Keratinocyte (primary cell): ENCODE measurements around the gene TEX261. TPM values are rescaled to one million over a fixed set of nuclear protein-coding genes. Genes with fewer than 3 reads are reported as not detected.

Experiments used
- DNase-seq: peaks from one replicate; pipeline ENCODE4 v3.0.0-alpha.2; 2011; ENCODE audit warnings: low read depth, missing footprints, low spot score
- FAIRE-seq: peaks from 2 replicates; lab custom pipeline; 2011; peaks lifted over from hg19 to GRCh38; lab: Jason Lieb, UNC
- H2AFZ ChIP-seq: 2 replicates; pipeline ENCODE4 v1.6.0; 2012; ENCODE audit warnings: low read length, control low read depth, inconsistent platforms; ENCODE audit not compliant: control insufficient read depth
- H3K27ac ChIP-seq: 2 replicates; pipeline ENCODE4 v1.5.1; 2011; ENCODE audit warnings: low read length; ENCODE audit not compliant: control insufficient read depth, insufficient read depth
- H3K27me3 ChIP-seq: 3 replicates; pipeline ENCODE4 v1.6.0; 2011; ENCODE audit warnings: low read length; ENCODE audit not compliant: control insufficient read depth, insufficient read depth; ENCODE audit errors: extremely low read depth
- H3K36me3 ChIP-seq, 2 experiments: 2 replicates in 1 of 2; 3 replicates in 1 of 2; pipeline ENCODE4 v1.5.1; 2011; ENCODE audit warnings: low read length in 2 of 2, mild to moderate bottlenecking in 1 of 2; ENCODE audit not compliant: control insufficient read depth in 2 of 2, insufficient read depth in 2 of 2; ENCODE audit errors: extremely low read depth in 1 of 2
- H3K4me1 ChIP-seq: 3 replicates; pipeline ENCODE4 v1.5.1; 2011; ENCODE audit warnings: low read length; ENCODE audit not compliant: control insufficient read depth, insufficient read depth; ENCODE audit errors: extremely low read depth
- H3K4me2 ChIP-seq: 3 replicates; pipeline ENCODE4 v1.6.0; 2011; ENCODE audit warnings: low read depth, low read length; ENCODE audit not compliant: control insufficient read depth, insufficient read depth; ENCODE audit errors: extremely low read depth
- H3K4me3 ChIP-seq, 3 experiments: fragments of 200-600 bp in 1 of 3; sonication (generic) in 1 of 3; 2 replicates in 2 of 3; 3 replicates in 1 of 3; pipeline ENCODE4 v1.5.1; 2011 to 2016; ENCODE audit warnings: low read length in 3 of 3, mild to moderate bottlenecking in 3 of 3, control low read depth in 2 of 3, inconsistent platforms in 1 of 3, low read depth in 1 of 3, mixed read lengths in 1 of 3, mixed run types in 1 of 3, moderate library complexity in 1 of 3; ENCODE audit not compliant: control insufficient read depth in 2 of 3, insufficient read depth in 2 of 3; ENCODE audit errors: extremely low read depth in 1 of 3
- H3K79me2 ChIP-seq: 2 replicates; pipeline ENCODE4 v1.6.0; 2012; ENCODE audit warnings: low read length; ENCODE audit not compliant: control insufficient read depth, insufficient read depth
- H3K9ac ChIP-seq: 3 replicates; pipeline ENCODE4 v1.6.0; 2011; ENCODE audit warnings: low read length; ENCODE audit not compliant: control insufficient read depth, insufficient read depth; ENCODE audit errors: extremely low read depth
- H3K9me1 ChIP-seq: 3 replicates; pipeline ENCODE4 v1.6.0; 2011; ENCODE audit warnings: low read length; ENCODE audit not compliant: control insufficient read depth, insufficient read depth; ENCODE audit errors: extremely low read depth
- H3K9me3 ChIP-seq: 2 replicates; pipeline ENCODE4 v1.5.1; 2012; ENCODE audit warnings: low read depth, low read length; ENCODE audit not compliant: control insufficient read depth
- H4K20me1 ChIP-seq: 3 replicates; pipeline ENCODE4 v1.6.0; 2011; ENCODE audit warnings: low read length; ENCODE audit not compliant: control insufficient read depth, insufficient read depth; ENCODE audit errors: extremely low read depth
- EZH2 ChIP-seq: IDR thresholded peaks from one replicate; pipeline ENCODE4 v1.6.1; 2012; ENCODE audit warnings: inconsistent platforms, mild to moderate bottlenecking, low read length, moderate library complexity
- dilution Hi-C: fragments of 300-500 bp; cut with MboI; formaldehyde crosslinking; loops from one replicate; pipeline ENCODE4 v1.7.0; 2020; ENCODE audit warnings: low sequenced_read_pairs; ENCODE audit not compliant: extremely low pct_ligation_motif_present
- polyA plus RNA-seq, 5 experiments: library from polyadenylated mRNA; depleted of rRNA in 3 of 5; stranded (reverse) in 3 of 5; stranded (forward) in 1 of 5; unstranded in 1 of 5; fragments of >200 nt; gene quantifications; 1 replicate in 1 of 5; 2 replicates in 3 of 5; 3 replicates in 1 of 5; pipeline versions ENCODE4 v1.2.1 to v1.2.3, GENCODE V29; 2011 to 2012; ENCODE audit warnings: missing spikeins in 2 of 5, low read depth in 1 of 5, low replicate concordance in 1 of 5
- TF ChIP-seq, protein P1 (sequence below), 3 experiments: IDR thresholded peaks in 1 of 3; conservative IDR thresholded peaks in 1 of 3; optimal IDR thresholded peaks in 1 of 3; 2 replicates in 2 of 3; 3 replicates in 1 of 3; pipeline versions ENCODE3 to v1.5.1; 2011; ENCODE audit warnings: low read length in 3 of 3, mild to moderate bottlenecking in 3 of 3, moderate library complexity in 2 of 3, control low read depth in 1 of 3, inconsistent platforms in 1 of 3; ENCODE audit not compliant: insufficient read depth in 2 of 3; ENCODE audit errors: extremely low read depth in 1 of 3

The TEX261 gene
- polyA plus RNA-seq, 1 donor (not counting 4 experiments of a cell fraction or from before 2014, with no cell fraction given), result 78.8 TPM

DNA sequence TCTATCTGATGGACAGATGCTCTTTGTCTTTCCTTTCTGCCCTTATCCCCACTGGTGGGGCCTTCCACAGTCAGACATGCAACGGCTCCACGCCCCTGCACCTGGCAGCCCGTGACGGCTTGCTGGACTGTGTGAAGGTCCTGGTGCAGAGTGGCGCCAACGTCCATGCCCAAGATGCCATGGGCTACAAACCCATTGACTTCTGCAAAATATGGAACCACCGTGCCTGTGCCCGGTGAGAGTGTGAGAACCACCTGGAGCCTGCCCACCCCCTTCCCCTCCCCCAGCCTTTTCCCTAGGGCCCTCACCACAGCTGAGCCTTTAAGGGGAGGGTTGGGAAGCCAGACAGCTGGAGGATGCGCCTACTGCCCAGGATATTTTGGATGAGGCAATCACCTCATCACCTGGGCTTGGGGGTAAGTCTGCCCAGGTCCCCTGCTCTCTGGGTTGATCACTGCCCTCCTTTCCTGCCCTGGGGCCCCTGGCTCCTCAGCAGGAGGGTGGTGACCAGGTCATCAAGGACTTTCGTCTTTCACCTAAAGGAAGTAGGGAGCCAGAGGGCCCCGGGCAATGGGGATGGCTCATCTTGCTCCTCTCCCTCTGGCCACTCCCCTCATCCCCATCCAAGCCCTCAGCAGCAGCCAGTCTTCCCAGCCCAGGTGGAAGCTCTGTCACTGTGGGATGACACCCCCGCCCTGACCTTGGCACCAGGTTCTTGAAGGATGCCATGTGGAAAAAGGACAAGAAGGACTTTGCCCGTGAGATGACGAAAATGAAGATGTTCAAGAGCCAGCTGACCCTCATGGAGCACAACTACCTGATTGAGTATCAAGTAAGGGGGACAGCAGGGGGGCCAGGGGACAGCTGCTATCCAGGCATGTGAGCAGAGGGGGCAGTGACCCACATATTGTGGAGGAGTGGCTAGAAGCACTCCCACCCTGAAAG lies 12.5 kb downstream of the TEX261 start:
- Histone ChIP-seq H2AFZ (no peak overlapping the region), H3K36me3 (peaks cover 2 to 17% of the 10 kb centered on the region in 2 experiments), H3K9ac (no peak overlapping the region), H3K27ac (no peak overlapping the region), H3K4me1 (peaks cover 14% of the 10 kb centered on the region), H3K4me3 (no peak overlapping the region), H3K79me2 (no peaks in the 10 kb centered on the region), H3K4me2 (no peak overlapping the region), H4K20me1 (no peaks in the 10 kb centered on the region), H3K27me3 (no peaks in the 10 kb centered on the region), H3K9me1 (no peaks in the 10 kb centered on the region), H3K9me3 (no peaks in the 10 kb centered on the region)
- no peak for TF ChIP-seq EZH2
- TF ChIP-seq, protein P1, sequence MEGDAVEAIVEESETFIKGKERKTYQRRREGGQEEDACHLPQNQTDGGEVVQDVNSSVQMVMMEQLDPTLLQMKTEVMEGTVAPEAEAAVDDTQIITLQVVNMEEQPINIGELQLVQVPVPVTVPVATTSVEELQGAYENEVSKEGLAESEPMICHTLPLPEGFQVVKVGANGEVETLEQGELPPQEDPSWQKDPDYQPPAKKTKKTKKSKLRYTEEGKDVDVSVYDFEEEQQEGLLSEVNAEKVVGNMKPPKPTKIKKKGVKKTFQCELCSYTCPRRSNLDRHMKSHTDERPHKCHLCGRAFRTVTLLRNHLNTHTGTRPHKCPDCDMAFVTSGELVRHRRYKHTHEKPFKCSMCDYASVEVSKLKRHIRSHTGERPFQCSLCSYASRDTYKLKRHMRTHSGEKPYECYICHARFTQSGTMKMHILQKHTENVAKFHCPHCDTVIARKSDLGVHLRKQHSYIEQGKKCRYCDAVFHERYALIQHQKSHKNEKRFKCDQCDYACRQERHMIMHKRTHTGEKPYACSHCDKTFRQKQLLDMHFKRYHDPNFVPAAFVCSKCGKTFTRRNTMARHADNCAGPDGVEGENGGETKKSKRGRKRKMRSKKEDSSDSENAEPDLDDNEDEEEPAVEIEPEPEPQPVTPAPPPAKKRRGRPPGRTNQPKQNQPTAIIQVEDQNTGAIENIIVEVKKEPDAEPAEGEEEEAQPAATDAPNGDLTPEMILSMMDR (optimal IDR thresholded peaks at IDR 0.05 in 1 of 3, IDR thresholded peaks at IDR 0.05 in 1 of 3, conservative IDR thresholded peaks at IDR 0.05 in 1 of 3; ENCODE audit: extremely low read depth in 1 of 3, insufficient read depth in 2 of 3, low read length in 3 of 3), result no peak
- DNase-seq, result no peak
- FAIRE-seq, result no peak
- dilution Hi-C loops, result no loop called here

DNA sequence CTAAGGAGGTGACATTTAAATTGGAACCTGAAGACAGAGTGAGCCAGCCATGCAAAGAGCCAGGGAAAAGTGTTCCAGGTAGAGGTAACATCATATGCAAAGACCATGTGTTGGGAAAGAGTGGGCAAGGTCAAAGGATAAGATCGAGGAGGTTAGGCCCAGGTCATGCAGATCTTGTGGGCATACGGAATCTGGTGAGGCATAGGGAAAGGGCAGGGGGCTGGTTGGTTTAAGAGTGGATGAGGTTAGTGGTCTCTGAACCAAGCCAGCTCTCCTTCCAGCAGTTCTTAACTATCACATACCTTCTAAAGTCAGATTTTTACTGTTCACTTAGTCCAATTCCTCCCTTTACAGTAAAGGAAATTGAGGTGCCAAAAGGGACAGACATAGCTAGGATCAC lies 13.3 kb downstream of the TEX261 start:
- peaks cover 18% of the 10 kb centered on the region for H3K4me1 ChIP-seq
- no peak for TF ChIP-seq EZH2
- TF ChIP-seq, protein P1 (optimal IDR thresholded peaks at IDR 0.05 in 1 of 3, IDR thresholded peaks at IDR 0.05 in 1 of 3, conservative IDR thresholded peaks at IDR 0.05 in 1 of 3; ENCODE audit: extremely low read depth in 1 of 3, insufficient read depth in 2 of 3, low read length in 3 of 3), result no peak
- H3K9me1 ChIP-seq, result no peaks in the 10 kb centered on the region
- H3K4me3 ChIP-seq, result no peak overlapping the region
- no peaks in the 10 kb centered on the region for H3K9me3 ChIP-seq
- FAIRE-seq (no peak), DNase-seq (no peak)
- no peaks in the 10 kb centered on the region for H4K20me1 ChIP-seq
- H3K9ac ChIP-seq, result no peak overlapping the region
- no peaks in the 10 kb centered on the region for H3K27me3 ChIP-seq
- peaks cover 0 to 13% of the 10 kb centered on the region in 2 experiments for H3K36me3 ChIP-seq
- H3K27ac ChIP-seq, result no peak overlapping the region
- dilution Hi-C loops, result no loop called here
- no peak overlapping the region for H3K4me2 ChIP-seq
- no peak overlapping the region for H2AFZ ChIP-seq
- no peaks in the 10 kb centered on the region for H3K79me2 ChIP-seq
